KMS-11 (cell line): ENCODE data around the gene LOXHD1.

Experiments
- H2AFZ ChIP-seq: fragments of 200-600 bp; sonication (generic); 2 replicates; pipeline ENCODE4 v1.6.1; 2016; ENCODE audit warnings: antibody characterized with exemption, mixed run types, low read depth
- H3K27ac ChIP-seq: fragments of 200-600 bp; sonication (generic); 2 replicates; pipeline ENCODE4 v1.6.1; 2016; ENCODE audit warnings: mild to moderate bottlenecking, mixed run types
- H3K27me3 ChIP-seq: fragments of 200-600 bp; sonication (generic); 2 replicates; pipeline ENCODE4 v1.6.1; 2017; ENCODE audit warnings: mild to moderate bottlenecking, low read depth, mixed run types, moderate library complexity; ENCODE audit not compliant: insufficient read depth
- H3K36me3 ChIP-seq: fragments of 200-600 bp; sonication (generic); 2 replicates; pipeline ENCODE4 v1.6.1; 2017; ENCODE audit warnings: mild to moderate bottlenecking, mixed run types; ENCODE audit not compliant: insufficient read depth
- H3K4me1 ChIP-seq: fragments of 200-600 bp; sonication (generic); 2 replicates; pipeline ENCODE4 v1.6.1; 2016; ENCODE audit warnings: mild to moderate bottlenecking, low read depth, mixed run types; ENCODE audit not compliant: poor library complexity, severe bottlenecking
- H3K4me2 ChIP-seq: fragments of 200-600 bp; sonication (generic); 2 replicates; pipeline ENCODE4 v1.7.0; 2016; ENCODE audit warnings: mild to moderate bottlenecking, mixed run types
- H3K4me3 ChIP-seq: fragments of 200-600 bp; sonication (generic); IDR thresholded peaks from 2 replicates; pipeline ENCODE4 v1.6.1; 2017; ENCODE audit warnings: low read depth, low read length, mixed read lengths; ENCODE audit not compliant: insufficient read depth
- H3K79me2 ChIP-seq: fragments of 200-600 bp; sonication (generic); 2 replicates; pipeline ENCODE4 v1.6.1; 2016; ENCODE audit warnings: low read depth, mixed run types; ENCODE audit not compliant: insufficient read depth
- H3K9ac ChIP-seq: fragments of 200-600 bp; sonication (generic); 2 replicates; pipeline ENCODE4 v1.6.1; 2016; ENCODE audit warnings: mild to moderate bottlenecking, mixed run types
- H4K20me1 ChIP-seq: fragments of 200-600 bp; sonication (generic); 2 replicates; pipeline ENCODE4 v1.6.1; 2016; ENCODE audit warnings: mild to moderate bottlenecking, mixed run types; ENCODE audit not compliant: insufficient read depth
- CTCF ChIP-seq: fragments of 200-600 bp; sonication (generic); conservative IDR thresholded peaks from 2 replicates; pipeline ENCODE4 v1.6.1; 2017; ENCODE audit warnings: low read depth, mild to moderate bottlenecking, antibody characterized with exemption, low read length, moderate library complexity, mixed read lengths

LOXHD1 gene

GRCh38 chr18:46696268-46696667, 39.2 kb upstream of the LOXHD1 start:
- Histone ChIP-seq H3K4me3 (no peak overlapping the region), H2AFZ (no peak overlapping the region), H3K4me2 (no peak overlapping the region), H3K4me1 (no peaks in the 10 kb centered on the region), H3K9ac (no peak overlapping the region), H3K79me2 (no peaks in the 10 kb centered on the region), H3K27me3 (no peaks in the 10 kb centered on the region), H4K20me1 (no peaks in the 10 kb centered on the region), H3K36me3 (no peaks in the 10 kb centered on the region), H3K27ac (no peak overlapping the region)
- TF ChIP-seq CTCF = no peak

- H3K27me3 ChIP-seq = no peaks in the 10 kb centered on the region
- H3K4me3 ChIP-seq = no peak overlapping the region
- H3K4me1 ChIP-seq = no peaks in the 10 kb centered on the region
- no peak overlapping the region for H3K4me2 ChIP-seq
- H3K36me3 ChIP-seq = no peaks in the 10 kb centered on the region
- no peak for TF ChIP-seq CTCF
- H3K27ac ChIP-seq = no peak overlapping the region
- no peak overlapping the region for H3K9ac ChIP-seq
- H2AFZ ChIP-seq = no peak overlapping the region
- no peaks in the 10 kb centered on the region for H3K79me2 ChIP-seq
- no peaks in the 10 kb centered on the region for H4K20me1 ChIP-seq
Observed at GRCh38 chr18:46693996-46694395, 37.0 kb upstream of the LOXHD1 start.

GRCh38 chr18:46688853-46689525, 32.0 kb upstream of the LOXHD1 start:
- Histone ChIP-seq H3K9ac (no peak overlapping the region), H3K4me1 (no peaks in the 10 kb centered on the region), H3K27me3 (no peaks in the 10 kb centered on the region), H3K4me3 (no peak overlapping the region), H3K79me2 (no peaks in the 10 kb centered on the region), H4K20me1 (no peaks in the 10 kb centered on the region), H3K36me3 (no peaks in the 10 kb centered on the region), H2AFZ (no peak overlapping the region), H3K4me2 (no peak overlapping the region), H3K27ac (no peak overlapping the region)
- TF ChIP-seq CTCF = no peak

- no peak for TF ChIP-seq CTCF
Observed at GRCh38 chr18:46686186-46686585, 29.2 kb upstream of the LOXHD1 start.

More at GRCh38 chr18:46686186-46686585, 29.2 kb upstream of the LOXHD1 start:
- Histone ChIP-seq H3K79me2 (no peaks in the 10 kb centered on the region), H3K4me3 (no peak overlapping the region), H3K27me3 (no peaks in the 10 kb centered on the region), H3K4me1 (no peaks in the 10 kb centered on the region), H3K36me3 (no peaks in the 10 kb centered on the region), H3K27ac (no peak overlapping the region), H3K9ac (no peak overlapping the region), H2AFZ (no peak overlapping the region), H3K4me2 (no peak overlapping the region), H4K20me1 (no peaks in the 10 kb centered on the region)
